Astrocyte of the spinal cord (primary cell): ENCODE measurements around the gene EXOC4.
A peak's percentile ranks its signal among the peaks of the same experiment; 100 is the strongest.

Experiments used
- DNase-seq: peaks from one replicate; pipeline ENCODE4 v3.0.0; 2011; ENCODE audit warnings: low read depth, low spot score
- H3K4me3 ChIP-seq: 2 replicates; pipeline ENCODE4 v1.5.1; 2011; ENCODE audit warnings: low read depth, mild to moderate bottlenecking, low read length, moderate library complexity
- CTCF ChIP-seq: IDR thresholded peaks from 2 replicates; pipeline ENCODE4 v1.5.1; 2012; ENCODE audit warnings: low read depth, mild to moderate bottlenecking, low read length, inconsistent platforms
- in situ Hi-C: cut with HindIII; loops from 2 replicates; pipeline ENCODE4 v1.10.0; 2017; ENCODE audit warnings: low sequenced_read_pairs

Gene EXOC4

GRCh38 chr7:133582766-133583523 lies 330.1 kb downstream of the EXOC4 start:
- H3K4me3 ChIP-seq: no peak overlapping the region
- peak; percentile 84 for DNase-seq
- TF ChIP-seq CTCF: no peak
- in situ Hi-C loops: no loop called here

- no peak for TF ChIP-seq CTCF
- DNase-seq: no peak
- in situ Hi-C loops: no loop called here
Measured at GRCh38 chr7:133583545-133584171, 330.8 kb downstream of the EXOC4 start.

GRCh38 chr7:133584956-133585668 lies 332.2 kb downstream of the EXOC4 start:
- no peak for TF ChIP-seq CTCF
- in situ Hi-C loops: no loop called here
- DNase-seq: no peak
- H3K4me3 ChIP-seq: no peak overlapping the region

More at GRCh38 chr7:133583545-133584171, 330.8 kb downstream of the EXOC4 start:
- H3K4me3 ChIP-seq: no peak overlapping the region

- no peak for DNase-seq
- TF ChIP-seq CTCF: no peak
- H3K4me3 ChIP-seq: no peak overlapping the region
- in situ Hi-C loops: no loop called here
Measured at GRCh38 chr7:133586253-133586652, 333.4 kb downstream of the EXOC4 start.

GRCh38 chr7:133587903-133588302 lies 335.0 kb downstream of the EXOC4 start:
- no peak for DNase-seq
- in situ Hi-C loops: no loop called here
- no peak overlapping the region for H3K4me3 ChIP-seq
- no peak for TF ChIP-seq CTCF

GRCh38 chr7:133590795-133591194 lies 337.9 kb downstream of the EXOC4 start:
- no peak for DNase-seq
- no peak for TF ChIP-seq CTCF
- no peak overlapping the region for H3K4me3 ChIP-seq
- in situ Hi-C loops: no loop called here
